HepG2 (cell line): ENCODE data around the gene LDLRAD2. TPM values are rescaled to one million over a fixed set of nuclear protein-coding genes. Genes with fewer than 3 reads are reported as not detected.

ENCODE experiments used
- BCL3 ChIP-seq: sonication (generic); formaldehyde crosslinking; IDR thresholded peaks from 2 replicates; pipeline ENCODE4 v1.5.1; 2020; ENCODE audit warnings: mild to moderate bottlenecking, missing genetic modification reagents, moderate library complexity
- E2F2 ChIP-seq: sonication (generic); formaldehyde crosslinking; IDR thresholded peaks from 2 replicates; pipeline ENCODE4 v1.4.0; 2020; ENCODE audit warnings: missing genetic modification reagents, borderline replicate concordance
- KLF11 ChIP-seq: IDR thresholded peaks from 2 replicates; pipeline ENCODE4 v1.6.1; 2016; ENCODE audit warnings: missing compliant biosample characterization
- MAZ ChIP-seq, 2 experiments: sonication (generic) in 1 of 2; formaldehyde crosslinking in 1 of 2; IDR thresholded peaks; 2 replicates each; pipeline versions ENCODE4 v1.5.0 to v1.6.1; 2012 to 2020; ENCODE audit warnings: low read depth in 2 of 2, mild to moderate bottlenecking in 2 of 2, borderline replicate concordance in 1 of 2, improper control_type of control experiment in 1 of 2, low read length in 1 of 2, missing genetic modification reagents in 1 of 2, moderate library complexity in 1 of 2
- MBD4 ChIP-seq: IDR thresholded peaks from 2 replicates; pipeline ENCODE4 v1.6.1; 2012; ENCODE audit warnings: low read length, inconsistent platforms, borderline replicate concordance
- SIN3B ChIP-seq: fragments of 150-350 bp; IDR thresholded peaks from 2 replicates; pipeline ENCODE4 v1.6.1; 2014; ENCODE audit warnings: low read length
- SNAPC5 ChIP-seq: sonication (generic); formaldehyde crosslinking; IDR thresholded peaks from 2 replicates; pipeline ENCODE4 v1.8.1; 2023; ENCODE audit warnings: mild to moderate bottlenecking, missing genetic modification reagents, borderline replicate concordance
- YEATS4 ChIP-seq: sonication (generic); formaldehyde crosslinking; IDR thresholded peaks from 2 replicates; pipeline ENCODE4 v1.4.0; 2020; ENCODE audit warnings: missing genetic modification reagents, borderline replicate concordance
- ZNF142 ChIP-seq: sonication (generic); formaldehyde crosslinking; IDR thresholded peaks from 2 replicates; pipeline ENCODE4 v1.4.0; 2020; ENCODE audit warnings: missing genetic modification reagents
- ZNF281 ChIP-seq: sonication (generic); formaldehyde crosslinking; IDR thresholded peaks from 2 replicates; pipeline ENCODE4 v1.4.0; 2020; ENCODE audit warnings: missing genetic modification reagents, borderline replicate concordance
- ZNF446 ChIP-seq: sonication (generic); formaldehyde crosslinking; IDR thresholded peaks from 2 replicates; pipeline ENCODE4 v1.5.0; 2020; ENCODE audit warnings: mild to moderate bottlenecking, missing genetic modification reagents
- ZNF564 ChIP-seq: sonication (generic); formaldehyde crosslinking; IDR thresholded peaks from 2 replicates; pipeline ENCODE4 v1.8.1; 2023; ENCODE audit warnings: mild to moderate bottlenecking, missing genetic modification reagents
- ZNF709 ChIP-seq: sonication (generic); formaldehyde crosslinking; IDR thresholded peaks from 2 replicates; pipeline ENCODE4 v1.5.0; 2020; ENCODE audit warnings: mild to moderate bottlenecking, missing genetic modification reagents
- ZSCAN9 ChIP-seq: IDR thresholded peaks from 2 replicates; pipeline ENCODE4 v1.6.1; 2016; ENCODE audit warnings: borderline replicate concordance
- polyA plus RNA-seq, 8 experiments: library from polyadenylated mRNA; depleted of rRNA in 3 of 8; stranded (reverse) in 7 of 8; unstranded in 1 of 8; fragments of >200 nt; fragmentation: Illumina TruSeq in 4 of 8; extraction: Trizol in 4 of 8; gene quantifications; 2 replicates each; pipeline versions ENCODE4 v1.2.1 to v1.2.3, GENCODE V29; 2011 to 2016; ENCODE audit warnings: low read depth in 4 of 8, missing spikeins in 1 of 8, mixed read lengths in 1 of 8; ENCODE audit not compliant: insufficient read depth in 1 of 8
- total RNA-seq, 5 experiments: library from RNA; depleted of rRNA; stranded (reverse); fragments of >200 nt; fragmentation: Illumina TruSeq; extraction: Trizol; gene quantifications; 2 replicates each; pipeline ENCODE4 v1.2.3, GENCODE V29; 2016; ENCODE audit warnings: low read depth in 1 of 5

LDLRAD2 gene
- total and polyA plus RNA-seq, 2 of the 13 experiments (the other 11 are each of a cell fraction or from before 2014, with no cell fraction given): not detected

- TF ChIP-seq SIN3B (0 out of 2 replicates have a peak, but pooled peaks have one; percentile 38), ZNF564 (CRISPR knock-in tag) (0 out of 2 replicates have a peak, but pooled peaks have one; percentile 63), ZNF142 (CRISPR knock-in tag) (peak; percentile 97), MAZ (IDR thresholded peaks at IDR 0.05; ENCODE audit: borderline replicate concordance, low read depth, low read length) (no peak), MAZ (CRISPR knock-in tag; IDR thresholded peaks at IDR 0.05; ENCODE audit: low read depth) (peak; percentile 80), ZNF709 (CRISPR knock-in tag) (peak; percentile 71; the same call in 1 of the 2 replicates), MBD4 (no peak), E2F2 (CRISPR knock-in tag) (no peak), ZNF281 (CRISPR knock-in tag) (peak; percentile 10; the same call in 1 of the 2 replicates), BCL3 (CRISPR knock-in tag) (no peak), ZNF446 (peak; percentile 68; the same call in 1 of the 2 replicates), YEATS4 (CRISPR knock-in tag) (peak; percentile 97), ZSCAN9 (CRISPR knock-in tag) (peak; percentile 61; the same call in 1 of the 2 replicates), KLF11 (CRISPR knock-in tag) (no peak), SNAPC5 (CRISPR knock-in tag) (no peak; the same call in 1 of the 2 replicates)
Observed at GRCh38 chr1:21782868-21783678, 29.0 kb upstream of the LDLRAD2 start, which contains the start of gene USP48 (continued).
